Activated T-helper 17 cell treated with anti-CD3 and anti-CD28 coated beads, Interleukin-2, amount 50 U/mL, for 72 hours (primary cell): Measurements from ENCODE around the gene MBD3L1. TPM values are rescaled to one million over a fixed set of nuclear protein-coding genes. Genes with fewer than 3 reads are reported as not detected.

Experiments used
- ATAC-seq: fragments of 150-1000 bp; cut with Tn5 transposase; replicated peaks from 2 replicates; pipeline ENCODE4 v1.10.0; 2021; ENCODE audit warnings: mild to moderate bottlenecking, moderate library complexity
- H3K27ac Mint-ChIP-seq: one replicate; pipeline ENCODE4 v1.8.0; 2022; ENCODE audit warnings: mixed read lengths
- H3K27me3 Mint-ChIP-seq: one replicate; pipeline ENCODE4 v1.8.0; 2022; ENCODE audit warnings: mixed read lengths
- H3K36me3 Mint-ChIP-seq: one replicate; pipeline ENCODE4 v1.8.0; 2022; ENCODE audit warnings: low read depth, mild to moderate bottlenecking, mixed read lengths
- H3K4me1 Mint-ChIP-seq: one replicate; pipeline ENCODE4 v1.8.0; 2022; ENCODE audit warnings: mixed read lengths
- H3K4me3 Mint-ChIP-seq: one replicate; pipeline ENCODE4 v1.8.0; 2022; ENCODE audit warnings: mild to moderate bottlenecking, mixed read lengths
- H3K9me3 Mint-ChIP-seq: one replicate; pipeline ENCODE4 v1.8.0; 2022; ENCODE audit warnings: mixed read lengths
- total RNA-seq, 2 donors: library from RNA; stranded (reverse); gene quantifications; one replicate each; pipeline ENCODE4 v1.2.3, GENCODE V29; 2022

Gene MBD3L1
- total RNA-seq, 2 donors from 2014 or later = not detected

GRCh38 chr19:8840708-8841107 lies 8.5 kb downstream of the MBD3L1 start:
- no peak for ATAC-seq
- no peak overlapping the region for H3K27ac Mint-ChIP-seq
- H3K4me1 Mint-ChIP-seq = no peaks in the 10 kb centered on the region

GRCh38 chr19:8846819-8847218 lies 14.6 kb downstream of the MBD3L1 start:
- no peak overlapping the region for H3K27ac Mint-ChIP-seq
- no peak for ATAC-seq
- H3K27me3 Mint-ChIP-seq = peaks cover 16% of the 10 kb centered on the region
- no peaks in the 10 kb centered on the region for H3K9me3 Mint-ChIP-seq
- no peaks in the 10 kb centered on the region for H3K4me1 Mint-ChIP-seq
- no peak overlapping the region for H3K4me3 Mint-ChIP-seq
- H3K36me3 Mint-ChIP-seq = no peaks in the 10 kb centered on the region

More at GRCh38 chr19:8840708-8841107, 8.5 kb downstream of the MBD3L1 start:
- H3K36me3 Mint-ChIP-seq = no peaks in the 10 kb centered on the region
- no peak overlapping the region for H3K4me3 Mint-ChIP-seq
- H3K9me3 Mint-ChIP-seq = no peaks in the 10 kb centered on the region
- peaks cover 8% of the 10 kb centered on the region for H3K27me3 Mint-ChIP-seq

GRCh38 chr19:8849232-8849631 lies 17.1 kb downstream of the MBD3L1 start:
- Mint-ChIP-seq H3K4me3 (no peak overlapping the region), H3K9me3 (no peaks in the 10 kb centered on the region), H3K27me3 (peaks cover 19% of the 10 kb centered on the region), H3K27ac (no peak overlapping the region), H3K4me1 (no peaks in the 10 kb centered on the region), H3K36me3 (no peaks in the 10 kb centered on the region)
- ATAC-seq = no peak

GRCh38 chr19:8850488-8850887 lies 18.3 kb downstream of the MBD3L1 start:
- Mint-ChIP-seq H3K4me1 (no peaks in the 10 kb centered on the region), H3K27me3 (peaks cover 21% of the 10 kb centered on the region), H3K9me3 (no peaks in the 10 kb centered on the region), H3K27ac (no peak overlapping the region), H3K4me3 (no peak overlapping the region), H3K36me3 (no peaks in the 10 kb centered on the region)
- no peak for ATAC-seq

- Mint-ChIP-seq H3K4me1 (no peaks in the 10 kb centered on the region), H3K9me3 (no peaks in the 10 kb centered on the region), H3K27ac (no peak overlapping the region), H3K4me3 (no peak overlapping the region), H3K27me3 (peaks cover 30% of the 10 kb centered on the region), H3K36me3 (no peaks in the 10 kb centered on the region)
- no peak for ATAC-seq
Measured at GRCh38 chr19:8858260-8858659, 26.1 kb downstream of the MBD3L1 start.

GRCh38 chr19:8866344-8866743 lies 34.2 kb downstream of the MBD3L1 start:
- Mint-ChIP-seq H3K27ac (no peak overlapping the region), H3K4me3 (no peak overlapping the region), H3K27me3 (peaks cover 15% of the 10 kb centered on the region), H3K36me3 (no peaks in the 10 kb centered on the region), H3K4me1 (no peaks in the 10 kb centered on the region), H3K9me3 (no peaks in the 10 kb centered on the region)
- no peak for ATAC-seq

- Mint-ChIP-seq H3K9me3 (peaks cover 21% of the 10 kb centered on the region), H3K27me3 (peaks cover 25% of the 10 kb centered on the region), H3K27ac (no peak overlapping the region), H3K4me1 (no peaks in the 10 kb centered on the region), H3K4me3 (no peak overlapping the region), H3K36me3 (no peaks in the 10 kb centered on the region)
- no peak for ATAC-seq
Measured at GRCh38 chr19:8877854-8878705, 45.9 kb downstream of the MBD3L1 start.

GRCh38 chr19:8880868-8881488 lies 48.8 kb downstream of the MBD3L1 start:
- Mint-ChIP-seq H3K4me3 (no peak overlapping the region), H3K27ac (no peak overlapping the region), H3K9me3 (peaks cover 20% of the 10 kb centered on the region), H3K36me3 (no peaks in the 10 kb centered on the region), H3K27me3 (peaks cover 19% of the 10 kb centered on the region), H3K4me1 (no peaks in the 10 kb centered on the region)
- no peak for ATAC-seq

GRCh38 chr19:8881512-8881911 lies 49.3 kb downstream of the MBD3L1 start:
- Mint-ChIP-seq H3K27ac (no peak overlapping the region), H3K4me3 (no peak overlapping the region), H3K9me3 (peaks cover 20% of the 10 kb centered on the region), H3K36me3 (no peaks in the 10 kb centered on the region), H3K27me3 (peaks cover 19% of the 10 kb centered on the region), H3K4me1 (no peaks in the 10 kb centered on the region)
- no peak for ATAC-seq

- no peak overlapping the region for H3K4me3 Mint-ChIP-seq
- peaks cover 3% of the 10 kb centered on the region for H3K27me3 Mint-ChIP-seq
- no peaks in the 10 kb centered on the region for H3K4me1 Mint-ChIP-seq
- ATAC-seq = no peak
- H3K27ac Mint-ChIP-seq = no peak overlapping the region
- H3K36me3 Mint-ChIP-seq = no peaks in the 10 kb centered on the region
- peaks cover 6% of the 10 kb centered on the region for H3K9me3 Mint-ChIP-seq
Measured at GRCh38 chr19:8884416-8884815, 52.2 kb downstream of the MBD3L1 start.

- H3K36me3 Mint-ChIP-seq = no peaks in the 10 kb centered on the region
- no peaks in the 10 kb centered on the region for H3K9me3 Mint-ChIP-seq
- no peaks in the 10 kb centered on the region for H3K27me3 Mint-ChIP-seq
- no peak overlapping the region for H3K27ac Mint-ChIP-seq
- no peak for ATAC-seq
- no peak overlapping the region for H3K4me3 Mint-ChIP-seq
- H3K4me1 Mint-ChIP-seq = no peaks in the 10 kb centered on the region
Measured at GRCh38 chr19:8887364-8887763, 55.2 kb downstream of the MBD3L1 start.

GRCh38 chr19:8890260-8890659 lies 58.1 kb downstream of the MBD3L1 start:
- Mint-ChIP-seq H3K27ac (no peak overlapping the region), H3K9me3 (no peaks in the 10 kb centered on the region), H3K4me1 (no peaks in the 10 kb centered on the region), H3K4me3 (no peak overlapping the region), H3K36me3 (no peaks in the 10 kb centered on the region), H3K27me3 (no peaks in the 10 kb centered on the region)
- no peak for ATAC-seq
